Dedifferentiated amniotic fluid mesenchymal stem cell (primary cell): ENCODE data around the gene RAB33B.

Source experiments
- DNase-seq: peaks from one replicate; pipeline ENCODE4 v3.0.0-alpha.2; 2016; ENCODE audit errors: extremely low spot score

Gene RAB33B

DNA sequence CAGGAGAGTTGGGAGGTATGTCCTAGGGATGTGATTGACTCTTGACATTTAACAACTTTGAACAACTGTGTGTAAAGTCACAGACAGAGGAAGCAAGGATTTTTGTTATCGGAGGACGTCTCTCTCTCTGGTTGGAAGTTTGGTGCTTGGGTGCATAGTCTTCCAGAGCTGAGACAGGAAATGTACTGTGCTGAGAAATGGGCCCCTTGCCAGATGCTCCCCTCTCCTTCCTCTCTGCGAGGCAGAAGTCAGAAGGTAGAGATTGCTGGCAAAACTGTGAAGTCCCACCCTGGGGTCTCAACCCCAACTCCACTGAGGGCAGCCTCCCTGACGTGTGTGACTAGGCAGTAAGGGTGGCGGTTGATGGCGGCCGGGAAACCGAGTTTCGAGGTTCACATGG is 52.9 kb downstream of the RAB33B start:
- no peak for DNase-seq

GRCh38 chr4:139508581-139509237 is 54.8 kb downstream of the RAB33B start:
- no peak for DNase-seq

DNA sequence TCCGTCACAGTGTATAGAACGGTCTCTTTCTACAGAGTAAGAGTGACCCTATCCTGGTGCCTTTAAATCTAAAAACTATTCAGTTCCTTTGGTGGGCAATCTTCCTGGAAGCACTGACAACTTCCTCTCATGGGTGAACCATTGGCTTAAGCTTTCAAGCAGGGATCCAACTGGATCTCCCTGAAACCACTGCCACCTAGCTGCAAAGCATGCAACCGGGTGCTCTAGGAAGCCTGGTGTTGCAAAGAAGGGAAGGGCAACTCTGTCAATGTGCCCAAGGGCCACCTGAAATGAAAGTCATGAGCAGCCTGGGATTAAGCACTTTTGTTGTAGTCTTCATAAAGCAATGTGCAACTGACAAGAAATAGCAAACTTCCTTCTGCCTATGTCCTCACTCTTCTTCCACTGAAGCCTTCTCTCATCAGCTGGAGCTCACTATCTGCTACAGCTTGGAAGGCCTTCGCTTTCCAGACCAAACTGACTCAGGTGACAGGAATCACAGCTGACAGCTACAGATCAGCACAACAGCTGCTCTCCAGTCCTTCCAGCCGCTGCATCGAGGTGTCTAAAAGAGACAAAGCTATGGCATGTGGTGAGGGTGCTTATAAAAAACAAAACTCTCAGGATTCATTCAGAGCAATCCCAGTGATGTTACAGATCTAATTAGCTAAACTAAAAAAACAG is 55.9 kb downstream of the RAB33B start:
- DNase-seq, result no peak

- no peak for DNase-seq
Measured at GRCh38 chr4:139511320-139511719, 57.4 kb downstream of the RAB33B start.

GRCh38 chr4:139514382-139515059 is 60.6 kb downstream of the RAB33B start:
- no peak for DNase-seq

GRCh38 chr4:139515531-139515958 is 61.6 kb downstream of the RAB33B start:
- DNase-seq, result no peak

- DNase-seq, result no peak
Measured at GRCh38 chr4:139521754-139522401, 68.0 kb downstream of the RAB33B start.

DNA sequence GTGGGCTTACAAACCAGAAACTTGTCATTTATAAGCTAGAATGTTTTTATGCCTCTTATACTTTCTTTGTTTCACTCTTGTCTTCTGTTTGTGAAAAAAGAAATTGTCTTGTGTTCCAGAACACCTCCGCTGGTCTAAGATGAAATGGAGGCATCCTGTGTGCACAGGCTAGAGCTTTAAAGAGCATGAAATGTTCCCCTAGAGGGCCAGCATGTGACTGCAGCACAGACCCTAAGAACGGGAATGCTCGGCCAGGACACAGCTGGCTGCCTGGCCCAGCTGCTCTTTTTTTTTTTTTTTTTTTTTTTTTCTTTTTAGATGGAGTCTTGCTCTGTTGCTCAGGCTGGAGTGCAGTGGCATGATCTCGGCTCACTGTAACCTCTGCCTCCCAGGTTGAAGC is 68.5 kb downstream of the RAB33B start:
- no peak for DNase-seq

GRCh38 chr4:139523076-139523475 is 69.2 kb downstream of the RAB33B start:
- no peak for DNase-seq

GRCh38 chr4:139524062-139524631 is 70.2 kb downstream of the RAB33B start:
- DNase-seq, result no peak

GRCh38 chr4:139525414-139525813 is 71.5 kb downstream of the RAB33B start:
- no peak for DNase-seq
